ENCODE results near the gene CLTC. TPM values are rescaled to one million over a fixed set of nuclear protein-coding genes. Genes with fewer than 3 reads are reported as not detected.

Gene CLTC
- total and polyA plus RNA-seq, 2 of the 8 experiments (the other 6 are each of a cell fraction or from before 2014, with no cell fraction given), result 175 to 283 TPM

DNA sequence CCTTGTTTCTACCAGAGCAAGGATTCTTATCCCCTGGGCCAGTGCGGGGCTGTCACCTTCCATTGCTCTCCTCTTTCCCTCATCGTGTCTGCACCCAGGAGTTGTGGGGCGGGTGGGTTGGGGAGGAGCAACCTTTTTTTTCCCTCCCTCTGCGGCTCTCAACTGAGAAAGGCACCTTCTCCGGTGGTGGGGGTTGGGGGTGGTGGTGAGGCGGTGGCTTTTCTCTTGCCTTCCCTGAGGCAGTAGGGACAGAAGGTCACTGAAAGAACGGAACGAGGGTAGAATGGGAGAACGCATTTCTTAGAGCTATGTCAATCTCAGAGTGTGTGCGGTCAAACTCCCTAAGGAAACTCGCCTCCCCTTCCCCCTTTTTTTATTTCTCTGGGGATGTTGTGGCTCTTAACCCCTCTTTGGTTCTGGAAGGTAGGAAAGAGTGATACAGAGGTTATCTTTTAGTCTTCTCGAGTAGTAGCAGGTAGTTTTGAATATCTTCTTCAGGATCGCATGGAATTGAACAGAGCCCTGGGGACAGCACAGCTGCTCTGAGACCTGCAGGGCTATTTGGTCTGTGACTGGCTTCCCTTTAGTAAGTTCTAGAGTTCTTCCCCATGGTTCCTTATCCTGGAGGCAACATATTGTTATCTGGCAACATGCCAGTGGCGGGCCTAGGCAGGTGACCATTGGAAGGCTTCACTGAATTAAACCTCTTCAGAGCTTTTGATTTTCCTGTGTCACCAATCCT, 994 bp downstream of the CLTC start:
- no peak for DNase-seq (ENCODE audit: low read depth in 1 of 2, low spot score in 2 of 2)

More for the DNA sequence above, 994 bp downstream of the CLTC start:
- CTCF ChIA-PET (ENCODE audit: partially characterized antibody), result interaction anchor here (0.6 to 2.8 kb wide), 4 partner anchors 13 to 310 kb away, joined by 3 to 15 read pairs (median 4); no protein-coding TSS in a partner anchor
- Histone ChIP-seq H3K4ac (replicated peaks; ENCODE audit: insufficient read length, low read depth, low read length) (no peak overlapping the region), H4K91ac (replicated peaks; ENCODE audit: insufficient read length, low read length) (no peak overlapping the region), H4K20me1 (replicated peaks in 1 of 2; ENCODE audit: control insufficient read depth in 1 of 2, insufficient read depth in 2 of 2, low read length in 2 of 2) (peaks cover 1 to 5% of the 10 kb centered on the region in 2 experiments), H2BK15ac (ENCODE audit: low read length) (no peak overlapping the region), H2BK12ac (ENCODE audit: low read depth, low read length) (no peak overlapping the region), H3K9ac (replicated peaks in 1 of 4; ENCODE audit: extremely low read depth in 1 of 4, low read depth in 3 of 4, low read length in 3 of 4) (peak overlapping the region; percentile 71 to 98 (median 86)), H3K79me2 (ENCODE audit: control insufficient read depth in 1 of 2, insufficient read depth in 2 of 2, low read length in 2 of 2) (peaks cover 49 to 58% of the 10 kb centered on the region in 2 experiments), H2BK20ac (ENCODE audit: low read length) (no peak overlapping the region), H2BK120ac (replicated peaks; ENCODE audit: low read depth, low read length) (no peak overlapping the region), H3K9me3 (ENCODE audit: insufficient read depth in 2 of 2, low read depth in 1 of 2, low read length in 1 of 2) (no peaks in the 10 kb centered on the region), H2AK5ac (ENCODE audit: low read depth, low read length) (no peak overlapping the region), H3K4me3 (ENCODE audit: extremely low read depth in 1 of 4, insufficient read depth in 2 of 4, low read depth in 3 of 4, low read length in 4 of 4) (peak overlapping the region; percentile 51 to 94 (median 80)), H3K27ac (ENCODE audit: low read depth, low read length) (peak overlapping the region; percentile 98; the same call in 1 of the 2 replicates), H4K8ac (ENCODE audit: extremely low read depth, insufficient read depth, low read length) (no peak overlapping the region), H2AFZ (ENCODE audit: low read length) (no peak overlapping the region), H2BK5ac (ENCODE audit: low read depth, low read length) (peak overlapping the region; percentile 99; the same call in 1 of the 2 replicates), H3K18ac (ENCODE audit: extremely low read depth, low read length) (peak overlapping the region; percentile 54; the same call in 1 of the 2 replicates), H3K4me1 (replicated peaks in 1 of 4; ENCODE audit: control insufficient read depth in 3 of 4, insufficient read depth in 4 of 4, low read length in 3 of 4) (peaks cover 0 to 2% (median 0%) of the 10 kb centered on the region in 4 experiments; a peak in 1 of 7 replicates), H3K23me2 (ENCODE audit: low read depth, low read length) (peaks cover 4% of the 10 kb centered on the region; the same call in 1 of the 2 replicates), H3K23ac (ENCODE audit: insufficient read length) (no peak overlapping the region), H3K4me2 (ENCODE audit: insufficient read depth in 1 of 2, low read depth in 2 of 2, low read length in 2 of 2) (peak overlapping the region; percentile 87 to 88), H3K79me1 (ENCODE audit: low read depth, low read length) (no peaks in the 10 kb centered on the region), H3K27me3 (replicated peaks in 1 of 4; ENCODE audit: control insufficient read depth in 3 of 4, extremely low read depth in 1 of 4, insufficient read depth in 3 of 4, low read length in 3 of 4) (no peaks in the 10 kb centered on the region), H3K56ac (replicated peaks; ENCODE audit: insufficient read length, low read depth, low read length) (peak overlapping the region; percentile 95), H3K36me3 (ENCODE audit: control insufficient read depth in 2 of 4, insufficient read depth in 4 of 4, low read length in 3 of 4) (no peaks in the 10 kb centered on the region), H3K14ac (ENCODE audit: insufficient read length) (no peak overlapping the region), H4K5ac (ENCODE audit: insufficient read length, low read depth, low read length) (no peak overlapping the region)
- POLR2A ChIA-PET (ENCODE audit: partially characterized antibody), result interaction anchor here (0.6 to 4.1 kb wide), 11 partner anchors 8 to 254 kb away, joined by 3 to 25 read pairs (median 7); partner anchors contain the start of genes DHX40, PTRH2 and VMP1
- TF ChIP-seq JUND (IDR thresholded peaks at IDR 0.05; ENCODE audit: low read length) (no peak), RAD21 (IDR thresholded peaks at IDR 0.05 in 1 of 2, conservative IDR thresholded peaks at IDR 0.05 in 1 of 2; ENCODE audit: low read depth in 2 of 2, low read length in 2 of 2) (no peak), RXRA (IDR thresholded peaks at IDR 0.05; ENCODE audit: insufficient read depth, low read depth, low read length) (no peak)
- 11% methylated on average over 10 of the region's 14 CpGs; no CpG with 5 or more reads in 1 of the 2 experiments for WGBS, 2 experiments (ENCODE audit: extremely low coverage in 1 of 2, insufficient coverage in 1 of 2, insufficient read length in 1 of 2, insufficient replicate concordance in 2 of 2, low coverage in 1 of 2, low lambda C conversion rate in 2 of 2, missing lambda C conversion rate in 1 of 2)
- FAIRE-seq, result no peak

Data from H1 (cell line).